Measurements from ENCODE around the gene CNN2. TPM values are rescaled to one million over a fixed set of nuclear protein-coding genes. Genes with fewer than 3 reads are reported as not detected.

Gene CNN2
- total RNA-seq, 1 donor from 2014 or later: 285 TPM

DNA sequence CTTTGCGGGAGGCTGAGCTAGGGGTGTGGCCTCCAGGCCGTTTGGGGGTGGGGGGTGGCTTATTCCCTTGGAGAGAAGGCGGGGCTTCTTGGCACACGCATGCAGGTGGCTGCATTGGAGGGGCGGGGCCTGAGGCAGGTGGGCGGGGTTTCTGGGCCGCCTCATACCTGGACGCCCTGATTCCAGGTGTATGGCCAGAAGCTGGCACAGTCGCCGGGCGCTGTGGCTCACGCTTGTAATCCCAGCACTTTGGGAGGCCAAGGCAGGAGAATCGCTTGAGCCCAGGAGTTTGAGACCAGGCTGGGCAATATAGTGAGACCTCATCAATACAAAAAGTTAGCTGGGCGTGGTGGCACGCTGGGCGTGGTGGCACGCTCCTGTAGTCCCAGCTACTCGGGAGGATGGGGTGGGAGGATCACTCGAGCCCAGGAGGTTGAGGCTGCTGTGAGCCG is 21.3 kb downstream of the CNN2 start:
- no peak for DNase-seq (ENCODE audit: extremely low read depth, low read depth, low spot score)

GRCh38 chr19:1049106-1049505 is 22.7 kb downstream of the CNN2 start:
- no peak for DNase-seq (ENCODE audit: extremely low read depth, low read depth, low spot score)

DNA sequence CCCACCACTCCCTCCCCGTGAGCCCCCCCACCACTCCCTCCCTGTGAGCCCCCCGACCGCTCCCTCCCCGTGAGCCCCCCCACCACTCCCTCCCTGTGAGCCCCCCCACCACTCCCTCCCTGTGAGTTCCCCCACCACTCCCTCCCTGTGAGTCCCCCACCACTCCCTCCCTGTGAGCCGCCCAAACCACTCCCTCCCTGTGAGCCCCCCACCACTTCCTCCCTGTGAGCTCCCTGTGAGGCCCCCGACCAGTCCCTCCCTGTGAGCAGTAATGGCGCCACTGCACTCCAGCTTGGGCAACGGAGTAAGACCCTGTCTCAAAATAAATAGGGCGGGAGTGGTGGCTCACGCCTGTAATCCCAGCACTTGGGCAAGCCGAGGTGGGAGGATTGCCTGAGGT is 23.4 kb downstream of the CNN2 start:
- DNase-seq (ENCODE audit: extremely low read depth, low read depth, low spot score): no peak

DNA sequence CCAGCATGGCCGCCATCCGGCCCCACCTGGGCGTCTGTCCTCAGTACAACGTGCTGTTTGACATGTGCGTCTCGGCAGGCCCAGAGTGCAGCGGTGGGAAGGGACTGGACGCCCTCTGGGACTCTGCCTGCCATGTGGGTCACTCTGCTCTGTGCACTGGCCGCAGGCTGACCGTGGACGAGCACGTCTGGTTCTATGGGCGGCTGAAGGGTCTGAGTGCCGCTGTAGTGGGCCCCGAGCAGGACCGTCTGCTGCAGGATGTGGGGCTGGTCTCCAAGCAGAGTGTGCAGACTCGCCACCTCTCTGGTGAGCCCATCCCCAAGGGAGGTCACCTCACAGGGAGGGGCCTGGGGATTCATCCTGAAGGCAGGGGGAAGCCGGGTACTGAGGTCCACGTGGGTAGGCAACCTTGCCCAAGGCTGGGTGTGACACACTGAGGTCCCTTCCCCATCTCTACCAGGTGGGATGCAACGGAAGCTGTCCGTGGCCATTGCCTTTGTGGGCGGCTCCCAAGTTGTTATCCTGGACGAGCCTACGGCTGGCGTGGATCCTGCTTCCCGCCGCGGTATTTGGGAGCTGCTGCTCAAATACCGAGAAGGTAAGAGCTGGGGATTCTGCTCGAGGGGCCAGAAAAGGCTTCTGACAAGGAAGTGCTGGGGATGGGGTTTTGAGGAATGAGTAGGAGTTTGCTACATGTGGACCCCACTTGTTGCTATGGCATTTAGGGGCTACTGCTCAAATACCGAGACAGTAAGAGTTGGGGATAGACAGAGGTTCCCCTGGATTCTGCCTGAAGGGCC is 24.8 kb downstream of the CNN2 start:
- no peak for DNase-seq (ENCODE audit: extremely low read depth, low read depth, low spot score)

GRCh38 chr19:1051791-1052190 is 25.4 kb downstream of the CNN2 start:
- no peak for DNase-seq (ENCODE audit: extremely low read depth, low read depth, low spot score)

- DNase-seq (ENCODE audit: extremely low read depth, low read depth, low spot score): no peak
Observed at GRCh38 chr19:1052349-1052975, 26.1 kb downstream of the CNN2 start.

DNA sequence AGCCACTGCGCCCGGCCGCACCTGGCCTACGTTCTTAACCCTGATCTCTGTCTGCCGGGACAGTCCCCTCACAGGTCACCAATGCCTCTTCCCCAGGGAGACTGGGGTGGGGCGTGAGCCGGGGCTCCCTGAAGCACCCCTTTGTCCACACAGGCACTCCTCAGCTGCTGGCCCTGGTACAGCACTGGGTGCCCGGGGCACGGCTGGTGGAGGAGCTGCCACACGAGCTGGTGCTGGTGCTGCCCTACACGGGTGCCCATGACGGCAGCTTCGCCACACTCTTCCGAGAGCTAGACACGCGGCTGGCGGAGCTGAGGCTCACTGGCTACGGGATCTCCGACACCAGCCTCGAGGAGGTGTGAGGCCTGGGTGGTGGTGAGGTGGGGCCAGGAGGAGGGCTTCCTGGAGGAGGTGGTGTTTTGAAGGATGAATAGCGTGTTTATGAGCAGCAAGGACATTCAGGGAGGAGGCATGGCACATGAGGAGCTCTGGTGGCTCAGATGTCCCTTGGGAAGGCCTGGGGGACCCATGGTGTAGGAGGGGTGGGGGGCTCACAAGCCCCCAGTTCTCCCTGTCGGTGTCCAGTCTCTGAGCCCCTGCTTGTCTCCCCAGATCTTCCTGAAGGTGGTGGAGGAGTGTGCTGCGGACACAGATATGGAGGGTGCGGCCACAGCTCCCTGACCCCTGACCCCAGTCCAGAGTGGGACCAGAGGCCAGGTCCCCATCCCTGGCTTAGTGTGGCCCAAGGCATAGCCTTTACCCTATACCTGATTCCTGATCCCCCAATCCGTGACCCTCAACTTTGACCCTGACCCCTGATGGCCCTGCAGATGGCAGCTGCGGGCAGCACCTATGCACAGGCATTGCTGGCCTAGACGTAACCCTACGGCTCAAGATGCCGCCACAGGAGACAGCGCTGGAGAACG is 27.0 kb downstream of the CNN2 start:
- DNase-seq (ENCODE audit: extremely low read depth, low read depth, low spot score): no peak

GRCh38 chr19:1054102-1055027 is 28.0 kb downstream of the CNN2 start:
- DNase-seq (ENCODE audit: extremely low read depth, low read depth, low spot score): no peak

- no peak for DNase-seq (ENCODE audit: extremely low read depth, low read depth, low spot score)
Observed at GRCh38 chr19:1055028-1055425, 28.6 kb downstream of the CNN2 start.

DNA sequence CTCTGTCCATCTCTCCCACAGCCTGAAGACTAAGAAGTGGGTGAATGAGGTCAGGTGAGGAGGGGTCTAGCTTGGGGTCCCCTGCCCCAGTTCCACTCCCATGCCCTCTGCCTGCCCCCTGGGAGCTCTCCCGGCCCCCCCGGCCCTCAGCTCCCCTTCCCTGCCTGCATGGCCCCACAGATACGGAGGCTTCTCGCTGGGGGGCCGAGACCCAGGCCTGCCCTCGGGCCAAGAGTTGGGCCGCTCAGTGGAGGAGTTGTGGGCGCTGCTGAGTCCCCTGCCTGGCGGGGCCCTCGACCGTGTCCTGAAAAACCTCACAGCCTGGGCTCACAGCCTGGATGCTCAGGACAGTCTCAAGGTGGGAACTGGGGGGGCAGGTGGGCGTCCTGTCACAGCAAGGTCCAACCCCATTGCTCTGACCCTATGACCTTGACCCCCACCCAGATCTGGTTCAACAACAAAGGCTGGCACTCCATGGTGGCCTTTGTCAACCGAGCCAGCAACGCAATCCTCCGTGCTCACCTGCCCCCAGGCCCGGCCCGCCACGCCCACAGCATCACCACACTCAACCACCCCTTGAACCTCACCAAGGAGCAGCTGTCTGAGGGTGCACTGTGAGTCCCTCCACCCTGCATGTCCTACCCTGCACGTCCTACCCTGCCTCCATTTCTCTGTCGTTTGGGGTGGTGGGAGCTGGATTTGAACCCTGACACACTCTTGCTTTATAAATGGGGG is 29.6 kb downstream of the CNN2 start:
- DNase-seq (ENCODE audit: extremely low read depth, low read depth, low spot score): no peak

GRCh38 chr19:1057176-1057855 is 30.9 kb downstream of the CNN2 start:
- DNase-seq (ENCODE audit: extremely low read depth, low read depth, low spot score): no peak

DNA sequence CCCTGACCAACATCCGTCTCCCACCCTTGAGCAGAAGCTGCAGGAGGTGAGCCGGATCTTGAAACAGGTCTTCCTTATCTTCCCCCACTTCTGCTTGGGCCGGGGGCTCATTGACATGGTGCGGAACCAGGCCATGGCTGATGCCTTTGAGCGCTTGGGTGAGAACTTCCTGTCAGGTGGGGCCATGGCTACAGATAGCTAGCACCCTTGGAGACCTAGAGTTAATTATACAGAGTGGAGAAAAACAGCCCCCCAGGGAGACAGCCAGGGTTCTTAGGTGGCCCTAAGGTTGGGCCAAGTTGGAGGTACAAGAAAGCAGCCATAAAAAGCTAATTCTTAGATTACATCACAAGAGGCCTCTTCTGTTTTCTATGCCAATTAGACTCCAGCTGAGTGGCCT is 31.7 kb downstream of the CNN2 start:
- DNase-seq (ENCODE audit: extremely low read depth, low read depth, low spot score): no peak

DNA sequence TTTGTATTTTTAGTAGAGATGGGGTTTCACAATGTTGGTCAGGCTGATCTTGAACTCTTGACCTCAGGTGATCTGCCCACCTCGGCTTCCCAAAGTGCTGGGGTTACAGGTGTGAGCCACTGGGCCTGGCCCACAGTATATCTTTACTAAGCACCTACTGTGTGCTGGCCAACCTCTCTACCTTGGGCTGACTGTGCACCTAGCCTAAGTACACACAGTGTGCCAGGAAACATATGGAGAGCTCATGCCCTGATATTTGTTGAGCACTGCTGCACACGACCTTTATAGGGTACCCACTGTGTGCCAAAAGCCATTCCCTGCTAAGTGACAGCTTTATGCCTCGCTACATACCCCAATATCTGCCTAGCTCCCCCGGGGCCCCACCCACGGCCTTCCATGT is 34.3 kb downstream of the CNN2 start:
- no peak for DNase-seq (ENCODE audit: extremely low read depth, low read depth, low spot score)

DNA sequence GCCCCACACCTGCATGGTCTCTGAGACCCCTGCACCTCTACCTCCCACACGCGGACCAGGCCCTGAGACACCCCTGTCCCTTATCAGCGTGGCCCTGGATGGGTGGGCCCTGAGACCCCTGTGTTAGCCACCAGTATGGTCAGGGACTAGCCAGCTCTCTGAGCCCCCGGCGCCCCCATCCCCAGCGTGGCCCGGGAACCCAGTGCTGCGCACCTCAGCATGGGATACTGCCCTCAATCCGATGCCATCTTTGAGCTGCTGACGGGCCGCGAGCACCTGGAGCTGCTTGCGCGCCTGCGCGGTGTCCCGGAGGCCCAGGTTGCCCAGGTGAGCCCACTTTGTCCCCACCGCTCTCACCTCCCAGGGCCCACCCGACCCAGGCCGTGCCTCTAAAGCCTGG is 35.6 kb downstream of the CNN2 start:
- no peak for DNase-seq (ENCODE audit: extremely low read depth, low read depth, low spot score)

DNA sequence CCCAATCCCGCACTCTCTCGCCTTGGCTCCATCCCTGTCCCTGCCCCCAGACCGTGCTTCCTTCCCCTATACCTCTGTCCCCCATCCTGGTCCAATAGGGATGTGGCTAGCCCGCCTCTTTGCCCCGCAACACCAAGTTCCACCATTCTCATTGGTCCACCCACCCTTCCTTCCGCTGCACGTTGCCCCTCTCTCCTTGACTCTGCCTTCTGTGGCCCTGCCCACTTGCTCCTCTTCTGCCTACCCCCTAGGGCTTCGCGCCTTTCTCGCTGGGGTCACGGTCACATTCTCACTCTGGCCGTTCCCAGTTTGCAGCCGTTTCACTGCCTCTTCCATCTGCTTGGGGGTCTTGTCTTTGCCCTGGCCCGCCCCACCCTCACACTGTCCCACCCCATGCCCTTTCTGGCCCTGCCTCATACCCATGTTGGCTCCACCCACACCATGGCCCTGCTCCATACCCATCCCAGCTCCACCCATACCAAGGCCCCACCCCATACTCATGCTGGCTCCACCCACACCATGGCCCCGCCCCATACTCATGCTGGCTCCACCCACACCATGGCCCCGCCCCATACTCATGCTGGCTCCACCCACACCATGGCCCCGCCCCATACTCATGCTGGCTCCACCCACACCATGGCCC is 36.1 kb downstream of the CNN2 start:
- DNase-seq (ENCODE audit: extremely low read depth, low read depth, low spot score): no peak

DNA sequence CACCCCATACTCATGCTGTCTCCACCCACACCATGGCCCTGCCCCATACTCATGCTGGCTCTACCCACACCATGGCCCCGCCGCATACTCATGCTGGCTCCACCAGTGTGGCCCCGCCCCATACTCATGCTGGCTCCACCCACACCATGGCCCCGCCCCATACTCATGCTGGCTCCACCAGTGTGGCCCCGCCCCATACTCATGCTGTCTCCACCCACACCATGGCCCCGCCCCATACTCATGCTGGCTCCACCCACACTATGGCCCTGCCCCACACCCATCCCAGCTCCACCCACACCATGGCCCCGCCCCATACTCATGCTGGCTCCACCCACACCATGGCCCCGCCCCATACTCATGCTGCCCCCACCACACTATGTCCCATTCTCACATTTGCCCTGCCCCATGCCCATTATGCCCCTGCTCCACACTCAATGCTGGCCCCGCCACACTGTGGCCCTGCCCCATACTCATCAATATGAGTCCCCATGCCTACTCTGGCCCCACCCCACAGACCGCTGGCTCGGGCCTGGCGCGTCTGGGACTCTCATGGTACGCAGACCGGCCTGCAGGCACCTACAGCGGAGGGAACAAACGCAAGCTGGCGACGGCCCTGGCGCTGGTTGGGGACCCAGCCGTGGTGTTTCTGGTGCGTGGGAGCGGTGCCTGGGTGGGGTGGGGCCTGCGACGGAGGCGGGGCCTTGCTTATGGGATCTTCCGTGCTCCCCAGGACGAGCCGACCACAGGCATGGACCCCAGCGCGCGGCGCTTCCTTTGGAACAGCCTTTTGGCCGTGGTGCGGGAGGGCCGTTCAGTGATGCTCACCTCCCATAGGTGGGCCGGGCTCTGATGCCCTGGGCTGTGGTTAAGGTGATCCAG is 36.9 kb downstream of the CNN2 start:
- no peak for DNase-seq (ENCODE audit: extremely low read depth, low read depth, low spot score)

DNA sequence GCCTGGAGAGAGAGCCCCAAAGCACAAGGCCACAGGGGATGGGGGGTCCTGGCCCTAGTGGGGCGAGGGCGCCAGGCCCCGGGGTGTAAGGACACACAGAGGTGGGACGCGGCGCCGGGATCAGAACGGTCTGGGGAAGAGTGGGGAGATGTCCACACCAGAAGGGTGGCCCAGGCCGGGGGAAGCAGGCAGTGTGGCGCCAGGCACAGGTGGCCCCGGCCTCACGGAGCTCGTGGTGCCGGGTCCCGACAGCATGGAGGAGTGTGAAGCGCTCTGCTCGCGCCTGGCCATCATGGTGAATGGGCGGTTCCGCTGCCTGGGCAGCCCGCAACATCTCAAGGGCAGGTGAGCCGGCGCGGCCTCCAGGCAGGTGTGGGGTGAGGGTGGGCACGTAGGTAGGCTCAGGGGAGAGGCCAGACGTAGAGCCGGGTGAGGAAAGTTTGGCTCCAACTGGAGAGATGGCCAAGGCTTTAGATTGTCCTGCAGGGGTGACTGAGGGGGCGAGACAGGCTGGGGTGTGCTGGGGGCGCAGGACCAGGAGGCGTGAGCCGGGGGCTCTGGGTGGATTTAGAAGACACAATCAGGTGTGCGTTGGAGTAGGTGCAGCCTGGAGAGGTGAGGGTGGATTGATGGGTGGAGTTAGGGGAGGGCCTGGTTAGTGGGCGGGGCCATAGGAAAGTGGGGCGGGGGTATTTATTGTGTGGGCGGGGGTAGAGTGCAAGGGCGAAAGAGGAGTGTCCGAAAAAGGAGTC is 37.7 kb downstream of the CNN2 start:
- no peak for DNase-seq (ENCODE audit: extremely low read depth, low read depth, low spot score)

Measured in glomerular endothelial cell (primary cell).